Upper lobe of right lung (tissue), 1 donor: Measurements from ENCODE around the gene HOXD9. TPM values are rescaled to one million over a fixed set of nuclear protein-coding genes. Genes with fewer than 3 reads are reported as not detected.

Experiments used
- ATAC-seq: fragments of 200-7000 bp; cut with Tn5 transposase; one replicate; pipeline ENCODE4 v1.9.1; 2020; ENCODE audit warnings: mild to moderate bottlenecking, moderate library complexity
- DNase-seq: peaks from one replicate; pipeline ENCODE4 v3.0.0-alpha.2; 2020
- H3K27ac ChIP-seq: fragments of 200-600 bp; one replicate; pipeline ENCODE4 v1.8.0; 2022
- H3K27me3 ChIP-seq: fragments of 200-600 bp; one replicate; pipeline ENCODE4 v1.8.0; 2022; ENCODE audit warnings: mild to moderate bottlenecking
- H3K36me3 ChIP-seq: fragments of 200-600 bp; one replicate; pipeline ENCODE4 v1.8.0; 2022
- H3K4me1 ChIP-seq: fragments of 200-600 bp; one replicate; pipeline ENCODE4 v1.8.0; 2022
- H3K4me3 ChIP-seq: fragments of 200-600 bp; one replicate; pipeline ENCODE4 v1.8.0; 2022; ENCODE audit warnings: mild to moderate bottlenecking
- H3K9me3 ChIP-seq: fragments of 200-600 bp; one replicate; pipeline ENCODE4 v1.8.0; 2022
- intact Hi-C: fragments of 100-400 bp; cut with DNase I; formaldehyde crosslinking; loops from one replicate; pipeline ENCODE4 v1.11.0; 2022
- total RNA-seq: library from RNA; stranded (reverse); fragmentation: NEBNext Ultra II Directional; extraction: Animal tissue kit (Norgen Biotek cat#: 25700); gene quantifications from one replicate; pipeline ENCODE4 v1.2.1, GENCODE V29; 2021
- TF ChIP-seq, protein P1 (sequence below): fragments of 200-600 bp; IDR thresholded peaks from one replicate; pipeline ENCODE4 v1.8.0; 2022; ENCODE audit warnings: antibody characterized with exemption
- donor health status: DM: no; HTN: yes; CAD: no; lungs with severe emphysema.

Gene HOXD9
- total RNA-seq, 1 donor from 2014 or later: 1.6 TPM

DNA sequence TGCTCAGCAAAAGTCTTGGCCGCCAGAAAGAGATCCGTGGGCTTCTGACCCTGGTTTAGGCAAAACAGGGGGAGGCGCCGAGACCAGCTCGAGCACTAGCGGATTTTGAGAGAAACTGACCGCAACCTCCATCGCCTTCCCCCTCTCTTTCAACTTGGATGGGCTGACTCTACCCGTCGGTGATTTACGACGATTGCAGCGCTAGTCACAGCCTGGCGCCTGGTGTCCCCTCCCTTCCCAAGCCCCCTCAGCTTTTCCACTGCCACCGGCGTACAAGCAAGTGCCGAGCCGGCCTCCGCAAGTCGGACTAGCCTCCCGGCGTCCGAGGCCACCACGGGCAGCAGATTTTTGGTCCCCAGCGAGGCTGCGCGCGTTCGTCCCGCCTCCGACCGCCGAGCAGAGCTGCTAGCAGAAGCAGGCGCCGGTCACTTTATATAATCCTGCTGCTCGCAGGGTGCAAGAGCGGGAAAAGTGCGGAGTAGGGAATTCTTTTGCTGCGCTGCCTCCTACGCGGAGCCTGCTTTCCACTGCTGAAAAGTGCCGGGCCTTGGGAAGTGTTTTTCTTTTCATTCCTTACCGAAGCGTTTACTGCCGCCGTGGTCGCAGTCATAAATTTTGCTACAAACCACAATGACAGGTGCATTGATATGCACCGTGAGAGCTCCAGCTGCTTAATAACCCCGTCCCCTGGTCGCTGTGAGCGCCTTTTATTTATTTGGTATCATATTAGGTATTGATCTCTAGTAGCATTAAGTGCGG is 42.3 kb downstream of the HOXD9 start:
- Histone ChIP-seq H3K36me3 (no peaks in the 10 kb centered on the region), H3K9me3 (no peaks in the 10 kb centered on the region), H3K4me1 (peaks cover 3% of the 10 kb centered on the region), H3K4me3 (no peak overlapping the region), H3K27me3 (peaks cover 92% of the 10 kb centered on the region), H3K27ac (no peak overlapping the region)
- intact Hi-C loops: no loop called here
- DNase-seq (peak; percentile 61), ATAC-seq (no peak)
- TF ChIP-seq, protein P1, sequence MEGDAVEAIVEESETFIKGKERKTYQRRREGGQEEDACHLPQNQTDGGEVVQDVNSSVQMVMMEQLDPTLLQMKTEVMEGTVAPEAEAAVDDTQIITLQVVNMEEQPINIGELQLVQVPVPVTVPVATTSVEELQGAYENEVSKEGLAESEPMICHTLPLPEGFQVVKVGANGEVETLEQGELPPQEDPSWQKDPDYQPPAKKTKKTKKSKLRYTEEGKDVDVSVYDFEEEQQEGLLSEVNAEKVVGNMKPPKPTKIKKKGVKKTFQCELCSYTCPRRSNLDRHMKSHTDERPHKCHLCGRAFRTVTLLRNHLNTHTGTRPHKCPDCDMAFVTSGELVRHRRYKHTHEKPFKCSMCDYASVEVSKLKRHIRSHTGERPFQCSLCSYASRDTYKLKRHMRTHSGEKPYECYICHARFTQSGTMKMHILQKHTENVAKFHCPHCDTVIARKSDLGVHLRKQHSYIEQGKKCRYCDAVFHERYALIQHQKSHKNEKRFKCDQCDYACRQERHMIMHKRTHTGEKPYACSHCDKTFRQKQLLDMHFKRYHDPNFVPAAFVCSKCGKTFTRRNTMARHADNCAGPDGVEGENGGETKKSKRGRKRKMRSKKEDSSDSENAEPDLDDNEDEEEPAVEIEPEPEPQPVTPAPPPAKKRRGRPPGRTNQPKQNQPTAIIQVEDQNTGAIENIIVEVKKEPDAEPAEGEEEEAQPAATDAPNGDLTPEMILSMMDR: no peak

DNA sequence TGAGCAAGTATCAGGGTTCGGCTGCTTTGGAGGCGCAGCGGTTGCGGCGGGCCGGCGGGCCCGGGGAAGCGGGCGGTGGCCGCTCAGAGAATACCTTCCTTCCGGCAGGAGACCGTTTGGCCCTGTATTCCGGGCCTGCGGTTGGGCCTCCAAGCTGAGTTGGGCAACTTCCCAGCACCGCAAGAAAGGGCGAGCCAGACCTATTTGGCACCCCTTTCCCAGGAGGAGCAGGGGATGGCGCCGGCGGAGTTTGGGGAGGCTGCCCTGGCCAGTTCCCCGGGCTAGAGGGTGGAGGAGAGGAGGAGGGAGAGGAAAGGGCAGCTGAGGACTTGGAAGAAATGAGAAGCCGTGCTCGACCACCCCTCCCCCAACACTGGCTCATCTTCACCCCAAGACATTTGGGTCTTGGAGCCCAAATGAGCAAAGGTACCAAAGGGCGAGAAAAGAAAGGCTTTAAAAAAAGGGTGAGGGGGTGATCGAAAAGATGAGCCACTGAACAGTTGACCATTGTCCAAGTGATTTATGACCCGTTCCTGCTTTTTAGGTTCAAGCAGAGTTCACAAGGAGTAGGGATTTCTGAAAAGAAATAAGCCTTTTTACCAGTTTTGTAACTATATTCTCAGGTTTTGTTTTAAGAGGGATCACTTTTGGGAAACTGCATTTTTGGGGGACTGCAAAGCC is 43.0 kb downstream of the HOXD9 start:
- peak; percentile 58 for DNase-seq
- ATAC-seq: no peak
- intact Hi-C loops: no loop called here

DNA sequence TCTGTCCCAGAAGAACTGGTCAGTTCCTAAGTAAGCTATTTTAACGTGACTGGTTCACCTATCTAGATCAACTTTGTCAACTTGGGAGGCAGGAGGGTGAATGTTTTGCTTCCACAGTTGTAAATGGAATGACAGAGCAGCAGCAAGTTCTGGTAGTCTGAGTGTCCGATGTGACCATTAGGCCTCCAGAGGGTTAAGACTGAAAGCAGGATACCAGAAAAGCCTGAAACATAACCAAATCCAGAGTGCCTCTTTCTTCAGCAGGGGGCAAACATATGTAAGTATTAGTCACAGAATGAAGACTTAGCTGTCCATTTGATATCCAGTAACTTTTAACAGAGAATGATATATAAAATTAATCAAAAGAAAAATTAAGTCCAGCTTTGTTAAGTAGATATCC is 43.8 kb downstream of the HOXD9 start:
- Histone ChIP-seq H3K27me3 (peaks cover 92% of the 10 kb centered on the region), H3K9me3 (no peaks in the 10 kb centered on the region), H3K36me3 (no peaks in the 10 kb centered on the region), H3K27ac (no peak overlapping the region), H3K4me1 (no peaks in the 10 kb centered on the region), H3K4me3 (no peak overlapping the region)
- TF ChIP-seq, protein P1: no peak
- ATAC-seq (no peak), DNase-seq (no peak)
- intact Hi-C loops: no loop called here

More for the DNA sequence above, 43.0 kb downstream of the HOXD9 start:
- Histone ChIP-seq H3K27me3 (peaks cover 92% of the 10 kb centered on the region), H3K4me1 (no peaks in the 10 kb centered on the region), H3K27ac (no peak overlapping the region), H3K9me3 (no peaks in the 10 kb centered on the region), H3K4me3 (no peak overlapping the region), H3K36me3 (no peaks in the 10 kb centered on the region)
- TF ChIP-seq, protein P1: no peak

DNA sequence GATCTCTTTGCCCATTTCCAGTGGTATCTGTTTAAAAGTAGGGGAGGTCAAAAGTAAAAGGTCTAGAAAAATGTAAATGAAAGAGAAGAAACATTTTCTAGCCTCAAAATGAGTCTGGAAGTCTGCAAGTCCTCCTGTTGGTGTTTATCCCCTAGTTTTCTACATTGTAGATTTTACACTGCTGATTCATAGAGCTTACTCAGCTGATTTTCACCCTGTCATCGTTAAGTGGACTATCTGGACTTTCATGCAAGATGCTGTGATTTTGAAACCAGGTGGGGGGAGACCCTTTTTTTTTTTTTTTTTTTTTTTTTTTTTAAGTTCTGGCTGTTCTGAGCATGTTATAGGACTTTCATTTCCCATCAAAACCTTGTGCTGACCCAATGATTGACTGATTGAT is 44.9 kb downstream of the HOXD9 start:
- no peak overlapping the region for H3K4me3 ChIP-seq
- no peaks in the 10 kb centered on the region for H3K36me3 ChIP-seq
- H3K27me3 ChIP-seq: peaks cover 92% of the 10 kb centered on the region
- H3K9me3 ChIP-seq: no peaks in the 10 kb centered on the region
- intact Hi-C loops: no loop called here
- H3K4me1 ChIP-seq: peaks cover 7% of the 10 kb centered on the region
- ATAC-seq (no peak), DNase-seq (no peak)
- no peak overlapping the region for H3K27ac ChIP-seq
- TF ChIP-seq, protein P1: no peak

DNA sequence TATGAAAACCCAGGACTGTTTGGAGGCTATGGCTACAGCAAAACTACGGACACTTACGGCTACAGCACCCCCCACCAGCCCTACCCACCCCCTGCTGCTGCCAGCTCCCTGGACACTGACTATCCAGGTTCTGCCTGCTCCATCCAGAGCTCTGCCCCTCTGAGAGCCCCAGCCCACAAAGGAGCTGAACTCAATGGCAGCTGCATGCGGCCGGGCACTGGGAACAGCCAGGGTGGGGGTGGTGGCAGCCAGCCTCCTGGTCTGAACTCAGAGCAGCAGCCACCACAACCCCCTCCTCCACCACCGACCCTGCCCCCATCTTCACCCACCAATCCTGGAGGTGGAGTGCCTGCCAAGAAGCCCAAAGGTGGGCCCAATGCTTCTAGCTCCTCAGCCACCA is 46.7 kb downstream of the HOXD9 start:
- Histone ChIP-seq H3K27me3 (peaks cover 91% of the 10 kb centered on the region), H3K36me3 (no peaks in the 10 kb centered on the region), H3K9me3 (no peaks in the 10 kb centered on the region), H3K4me1 (peaks cover 7% of the 10 kb centered on the region), H3K27ac (no peak overlapping the region), H3K4me3 (no peak overlapping the region)
- TF ChIP-seq, protein P1: no peak
- intact Hi-C loops: no loop called here
- no peak for DNase-seq
- ATAC-seq: no peak
